Endometrial microvascular endothelial cells (primary cell): ENCODE results near the gene PTEN. TPM values are rescaled to one million over a fixed set of nuclear protein-coding genes. Genes with fewer than 3 reads are reported as not detected.

ENCODE experiments used
- in situ Hi-C: cut with HindIII; loops from 2 replicates; pipeline ENCODE4 v1.10.0; 2017; ENCODE audit warnings: low sequenced_read_pairs, low pct_unique_long_range_greater_than_20kb; ENCODE audit errors: inconsistent ontology term
- total RNA-seq: library from RNA; depleted of rRNA; stranded (reverse); fragments of >200 nt; gene quantifications from one replicate; pipeline ENCODE4 v1.2.3, GENCODE V29; 2015; ENCODE audit errors: inconsistent ontology term

PTEN gene
- total RNA-seq, 1 donor from 2014 or later: 29.6 TPM

DNA sequence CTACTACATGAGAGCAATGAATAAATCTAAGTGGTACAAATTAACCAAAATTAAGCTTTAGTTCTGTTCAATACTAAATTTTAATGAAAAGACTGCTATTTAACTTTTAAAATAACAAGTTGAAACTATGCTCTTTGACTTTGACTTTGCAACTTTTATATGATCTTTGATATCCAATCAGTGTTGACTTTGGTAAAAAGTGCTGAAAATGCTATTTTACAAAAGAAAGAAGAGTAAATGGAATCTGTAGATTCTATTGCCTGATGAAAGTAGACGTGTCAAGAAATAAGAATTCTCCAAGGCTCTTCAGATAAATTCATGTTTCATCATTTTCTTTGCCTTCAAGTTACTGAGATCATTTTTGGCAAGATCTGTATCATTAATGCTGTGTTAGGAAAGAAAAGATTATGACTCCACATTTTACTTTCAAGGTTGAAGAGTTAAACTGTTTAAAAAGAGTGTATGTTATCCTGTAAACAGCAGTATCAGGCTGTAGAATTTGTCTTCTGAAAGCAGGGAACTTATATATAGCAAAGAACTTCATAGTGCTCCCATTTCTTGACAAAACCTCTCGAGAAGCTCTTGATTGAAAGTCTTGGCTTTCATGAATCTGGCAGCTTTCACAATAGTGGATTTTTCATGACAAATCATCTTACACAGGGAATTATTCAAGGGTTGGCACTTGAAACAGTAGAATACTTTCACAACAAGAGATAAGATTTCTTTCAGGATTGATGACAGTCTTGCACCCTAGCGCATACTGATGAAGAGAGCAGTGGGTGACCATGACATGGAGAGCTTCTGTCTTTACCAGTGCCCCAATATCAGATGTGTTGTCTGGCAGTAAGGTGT is 72.1 kb downstream of the PTEN start:
- in situ Hi-C loops: no loop called here

- in situ Hi-C loops: no loop called here
These were observed 76.8 kb downstream of the PTEN start for GRCh38 chr10:87940210-87940609.

DNA sequence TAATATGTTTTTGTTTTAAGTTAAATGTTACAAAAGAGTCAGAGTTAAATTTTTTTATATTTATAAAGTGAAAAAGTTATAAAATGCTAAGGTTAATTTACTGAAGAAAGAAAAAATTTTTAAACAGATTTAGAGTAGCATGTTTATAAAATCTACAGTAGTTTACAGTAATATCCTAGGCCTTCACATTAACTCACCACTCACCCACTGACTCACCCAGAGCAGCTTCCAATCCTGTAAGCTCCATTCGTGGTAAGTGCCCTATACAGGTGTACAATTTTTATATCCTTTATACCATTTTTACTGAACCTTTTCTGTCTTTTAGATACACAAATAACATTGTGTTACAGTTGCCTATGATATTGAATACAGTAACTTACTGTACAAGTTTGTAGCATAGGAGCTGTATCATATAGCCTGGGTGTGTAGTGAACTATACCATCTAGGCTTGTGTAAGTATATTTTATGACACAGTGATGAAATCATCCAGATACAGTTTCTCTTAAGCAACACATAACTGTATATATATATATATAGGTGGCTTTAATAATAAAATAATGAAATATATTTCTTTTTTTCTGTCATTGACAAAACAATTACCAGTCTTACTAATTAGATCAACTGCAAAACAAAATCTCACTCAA is 79.6 kb downstream of the PTEN start:
- in situ Hi-C loops: no loop called here

GRCh38 chr10:87945984-87946383 is 82.6 kb downstream of the PTEN start:
- in situ Hi-C loops: no loop called here

DNA sequence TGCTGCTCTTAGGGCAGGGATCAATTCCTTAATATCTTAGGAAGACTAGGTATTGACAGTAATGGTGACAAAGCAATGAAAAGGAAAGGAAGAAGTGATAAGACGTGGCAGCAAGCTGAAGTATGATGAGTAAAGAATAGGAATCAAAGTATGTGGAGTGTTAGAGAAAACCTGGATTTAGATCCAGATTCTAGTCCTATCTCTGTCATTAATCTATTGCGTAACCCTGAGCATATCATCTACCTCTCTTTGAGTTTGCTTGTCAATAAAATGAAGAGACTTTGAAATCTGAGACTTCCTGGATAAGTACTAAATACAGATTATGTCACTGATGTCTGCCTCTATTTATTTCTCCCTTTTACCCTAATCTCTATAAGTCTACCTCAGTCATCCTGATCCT is 89.2 kb downstream of the PTEN start:
- in situ Hi-C loops: loop anchor here (25.0 kb wide), 1 partner anchor 90 kb away; the partner anchor contains the start of genes KLLN and PTEN

DNA sequence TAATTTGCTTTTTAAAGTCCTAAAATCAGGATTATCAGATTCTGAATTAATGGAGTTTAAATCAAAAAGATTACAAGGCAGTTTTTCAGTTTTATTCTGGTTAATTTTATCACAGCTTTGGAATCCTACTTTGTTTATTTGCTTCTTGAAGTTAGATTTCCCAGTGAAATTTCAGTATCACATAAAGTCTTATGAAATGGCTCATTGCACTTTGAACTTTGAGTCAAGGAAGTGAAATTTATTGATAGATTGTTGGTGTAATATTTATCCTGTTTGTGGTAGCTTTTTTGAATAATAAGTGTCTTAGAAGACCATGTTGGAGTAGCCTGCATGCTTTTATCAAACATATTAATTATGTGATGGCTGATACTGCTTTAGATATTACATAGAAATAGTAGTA is 92.6 kb downstream of the PTEN start:
- in situ Hi-C loops: loop anchor here (25.0 kb wide), 1 partner anchor 94 kb away; the partner anchor contains the start of genes KLLN and PTEN

GRCh38 chr10:87957702-87958101 is 94.3 kb downstream of the PTEN start:
- in situ Hi-C loops: loop anchor here (25.0 kb wide), 1 partner anchor 95 kb away; the partner anchor contains the start of genes KLLN and PTEN

DNA sequence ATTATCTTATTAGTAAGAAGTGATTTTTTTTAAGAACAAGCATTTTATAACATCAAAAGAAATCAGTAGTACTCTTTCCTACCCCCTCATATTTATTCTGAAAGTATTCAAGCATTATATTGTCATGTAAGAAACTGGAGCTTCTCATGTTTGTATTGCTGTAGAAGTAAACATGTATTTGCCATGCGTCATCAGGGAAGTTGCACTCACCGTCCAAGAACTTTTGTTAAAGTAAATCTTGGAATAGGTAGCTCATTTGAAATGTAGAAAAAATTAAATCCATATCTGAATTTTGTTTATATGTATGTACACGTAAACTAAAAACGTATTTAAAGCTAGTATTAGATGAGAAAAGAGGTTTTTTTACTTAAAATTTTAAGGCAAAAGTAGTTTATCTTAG is 96.8 kb downstream of the PTEN start:
- in situ Hi-C loops: loop anchor here (25.0 kb wide), 1 partner anchor 98 kb away; the partner anchor contains the start of genes KLLN and PTEN

DNA sequence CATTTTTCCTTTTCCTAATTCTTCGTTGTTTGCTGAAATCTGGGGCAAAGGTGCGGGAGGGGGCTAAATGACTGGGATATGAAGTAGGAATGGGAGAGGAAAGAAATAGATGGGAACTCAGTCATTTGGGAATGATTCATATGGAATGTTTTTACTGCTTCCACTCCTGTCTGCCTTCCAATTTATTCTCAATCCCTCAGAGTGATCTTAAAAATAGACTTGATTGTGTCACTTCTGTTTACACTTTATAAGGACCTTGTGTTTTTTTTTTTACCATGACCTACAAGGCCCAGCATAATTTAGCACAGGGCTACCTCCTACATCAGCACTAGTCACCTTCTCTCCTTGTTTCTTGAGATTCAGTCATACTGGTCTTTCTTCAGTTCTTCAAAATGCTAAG is 97.9 kb downstream of the PTEN start:
- in situ Hi-C loops: loop anchor here (25.0 kb wide), 1 partner anchor 99 kb away; the partner anchor contains the start of genes KLLN and PTEN

GRCh38 chr10:87966459-87966858 is 103.0 kb downstream of the PTEN start:
- in situ Hi-C loops: loop anchor here (25.0 kb wide), 1 partner anchor 104 kb away; the partner anchor contains the start of genes KLLN and PTEN

GRCh38 chr10:87973635-87974034 is 110.2 kb downstream of the PTEN start:
- in situ Hi-C loops: loop anchor here (25.0 kb wide), 1 partner anchor 111 kb away; the partner anchor contains the start of genes KLLN and PTEN

- in situ Hi-C loops: loop anchor here (25.0 kb wide), 1 partner anchor 112 kb away; the partner anchor contains the start of genes KLLN and PTEN
These were observed 110.7 kb downstream of the PTEN start for GRCh38 chr10:87974130-87974529.

DNA sequence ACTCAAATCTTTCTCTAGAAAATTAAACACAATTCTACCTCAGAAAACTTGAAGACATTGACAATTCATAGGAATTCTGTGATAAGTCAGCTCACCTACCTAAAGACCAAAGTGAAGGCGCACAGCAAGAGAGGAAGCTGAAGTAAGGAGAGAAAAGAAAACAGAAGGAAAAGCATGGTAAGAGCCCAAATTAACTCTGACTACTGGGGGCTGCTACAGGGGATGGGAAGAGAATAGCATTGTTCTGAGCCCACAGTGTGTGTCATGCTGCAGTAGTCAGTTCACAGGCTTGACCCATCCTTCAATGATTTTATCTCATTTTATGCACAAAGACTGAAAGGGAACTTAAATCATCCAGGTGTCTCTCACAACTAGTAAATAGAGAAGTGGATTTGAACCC is 111.3 kb downstream of the PTEN start:
- in situ Hi-C loops: loop anchor here (25.0 kb wide), 1 partner anchor 112 kb away; the partner anchor contains the start of genes KLLN and PTEN

- in situ Hi-C loops: no loop called here
These were observed 112.8 kb downstream of the PTEN start for GRCh38 chr10:87976101-87976743.

DNA sequence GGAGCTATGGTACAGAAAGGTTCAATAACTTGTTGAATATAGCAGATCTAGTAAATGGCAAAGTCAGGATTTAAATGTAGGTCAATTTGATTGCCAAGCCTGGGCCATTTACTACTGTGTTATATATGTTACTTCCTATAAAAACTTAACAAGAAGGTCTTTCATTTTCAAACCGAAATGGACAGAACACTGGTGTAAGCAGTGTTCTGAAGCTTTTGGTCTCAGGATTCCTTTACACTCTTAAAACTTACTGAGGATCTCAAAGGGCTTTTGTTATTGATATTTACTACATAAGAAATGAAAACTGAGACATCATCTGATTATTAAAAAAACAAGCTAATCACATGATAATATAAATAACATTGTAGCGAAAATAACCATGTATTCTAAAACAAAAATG is 114.7 kb downstream of the PTEN start:
- in situ Hi-C loops: no loop called here

- in situ Hi-C loops: no loop called here
These were observed 116.4 kb downstream of the PTEN start for GRCh38 chr10:87979847-87980246.

GRCh38 chr10:87983716-87984115 is 120.3 kb downstream of the PTEN start:
- in situ Hi-C loops: no loop called here

- in situ Hi-C loops: no loop called here
These were observed 123.8 kb downstream of the PTEN start for GRCh38 chr10:87987206-87987605.

GRCh38 chr10:87991946-87992345 is 128.5 kb downstream of the PTEN start:
- in situ Hi-C loops: no loop called here
